ENCODE data around the gene CCDC28B.
A peak's percentile ranks its signal among the peaks of the same experiment; 100 is the strongest.
"Not testable (repeated sequence)": the region's sequence is repeated elsewhere in the genome, so short reads cannot be mapped to it uniquely, and the experiment has no call there.

The CCDC28B gene

DNA sequence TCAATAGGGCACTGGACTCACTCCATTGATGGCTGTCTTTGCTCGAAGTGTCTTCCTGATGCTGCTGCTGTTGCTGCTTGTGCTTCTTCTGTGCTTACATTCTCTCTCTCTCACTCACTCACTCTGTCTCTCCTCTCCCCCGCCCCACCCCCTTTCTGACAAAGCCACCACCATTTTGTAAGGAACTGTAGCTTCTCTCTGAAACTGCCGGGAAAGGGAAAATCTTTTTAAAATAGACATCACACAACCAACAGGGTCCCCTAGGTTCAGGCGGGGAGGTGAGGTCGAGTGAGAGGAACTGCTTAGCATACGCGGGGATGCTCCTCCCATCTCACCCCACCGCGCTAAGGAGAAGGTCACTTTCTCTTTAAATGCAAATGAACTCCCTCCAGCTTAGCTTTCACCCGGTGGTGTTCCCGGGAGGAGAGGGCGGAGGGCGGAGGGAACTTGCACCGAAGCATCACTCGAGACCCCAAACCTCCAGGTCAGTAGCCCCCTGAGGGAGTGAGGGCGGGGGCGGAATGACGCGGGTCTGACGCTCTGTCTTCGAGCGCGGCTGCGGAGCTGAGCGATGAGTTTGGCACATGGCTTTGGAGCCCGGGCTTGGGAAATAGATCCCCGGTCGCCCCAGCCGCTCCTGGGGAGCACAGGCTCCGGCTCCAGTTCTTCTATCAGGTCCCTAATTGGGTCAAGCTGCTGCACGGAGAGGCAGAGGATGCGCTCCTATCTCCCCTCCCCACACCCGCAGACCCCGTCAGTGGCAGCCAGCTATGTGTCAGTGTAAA lies at the start of gene CCDC28B:
Gene CCDC28B (plus strand): TSS at position 370 of the 785 bp plus-strand sequence. CDS start 1,341 bp downstream, outside the sequence.
- peak; percentile 86 for DNase-seq (ENCODE audit: low spot score)

DNA sequence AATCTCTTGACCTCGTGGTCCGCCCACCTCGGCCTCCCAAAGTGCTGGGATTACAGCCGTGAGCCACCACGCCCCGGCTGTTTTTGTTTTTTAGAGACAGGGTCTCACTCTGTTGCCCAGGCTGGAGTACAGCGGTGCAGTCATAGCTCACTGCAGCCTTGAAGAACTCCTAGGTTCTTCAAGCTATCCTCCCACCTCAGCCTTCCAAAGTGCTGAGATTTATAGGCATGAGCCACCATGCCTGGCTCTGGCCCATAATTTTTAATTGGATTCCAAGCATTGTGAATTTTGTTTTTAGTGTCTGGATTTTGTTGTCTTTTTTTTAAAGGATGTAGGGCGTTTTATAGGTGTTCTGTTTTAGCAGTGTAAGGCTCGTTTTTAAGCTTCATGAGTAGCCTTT lies 49.5 kb upstream of the CCDC28B start:
- DNase-seq (ENCODE audit: low spot score): no peak

DNA sequence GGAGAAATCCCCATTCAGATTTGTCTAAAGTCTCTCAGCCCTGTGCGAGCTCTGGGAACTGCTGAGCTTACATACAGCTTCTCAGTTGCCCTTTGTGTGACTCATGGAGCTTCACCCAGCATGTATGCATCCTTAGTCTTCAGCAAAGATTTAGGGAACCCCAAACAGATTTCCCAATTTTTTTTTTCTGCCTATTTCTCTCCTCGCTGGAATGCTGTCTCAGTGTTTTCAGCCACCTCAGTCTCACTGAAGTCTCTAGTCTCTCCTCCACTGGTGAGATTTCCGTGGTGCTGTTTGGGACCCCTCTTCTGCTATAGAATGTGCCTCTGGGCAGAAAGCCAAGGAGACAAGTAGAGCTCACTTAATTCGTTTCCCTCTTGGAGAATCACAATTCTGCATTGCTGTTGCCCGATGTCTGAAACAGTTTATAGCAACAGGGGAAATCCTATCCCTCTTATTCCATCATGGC lies 49.0 kb upstream of the CCDC28B start:
- no peak for DNase-seq (ENCODE audit: low spot score)

DNA sequence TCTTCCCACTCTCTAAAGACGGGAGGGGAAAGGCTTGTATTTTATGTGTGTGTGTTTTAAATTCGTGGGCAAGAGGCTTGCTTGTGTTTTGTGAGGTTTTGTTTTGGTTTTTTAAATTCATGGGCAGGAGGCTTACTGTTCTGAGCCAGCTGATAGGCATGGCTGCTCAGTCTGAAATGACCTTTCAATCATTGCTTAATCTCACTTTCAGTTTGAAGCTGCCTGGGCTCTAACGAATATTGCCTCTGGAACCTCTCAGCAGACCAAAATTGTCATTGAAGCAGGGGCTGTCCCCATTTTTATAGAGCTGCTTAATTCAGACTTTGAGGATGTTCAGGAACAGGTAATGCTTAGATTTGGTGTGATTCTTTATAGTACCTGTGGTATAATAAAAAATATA lies 41.2 kb upstream of the CCDC28B start:
- no peak for DNase-seq (ENCODE audit: low spot score)

DNA sequence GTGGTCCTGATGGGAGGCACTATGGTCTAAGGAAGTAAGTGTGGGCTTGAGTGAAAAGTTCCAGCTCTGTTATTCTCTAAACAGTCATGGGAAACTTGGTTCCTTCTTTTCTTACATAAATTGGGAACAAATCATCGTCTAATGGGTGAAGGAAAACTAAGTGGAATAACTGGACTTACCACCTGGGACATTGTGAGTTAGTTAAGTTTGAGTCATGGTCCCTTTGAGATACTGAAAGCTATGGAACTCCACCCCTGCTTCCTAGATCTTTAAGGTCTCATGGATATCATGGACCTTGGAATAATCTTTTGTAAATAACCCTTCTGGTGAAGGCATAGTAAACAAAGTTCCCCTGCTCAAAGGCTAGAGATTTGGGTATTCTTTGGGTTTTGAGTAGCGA lies 37.0 kb upstream of the CCDC28B start:
- DNase-seq (ENCODE audit: low spot score): no peak

DNA sequence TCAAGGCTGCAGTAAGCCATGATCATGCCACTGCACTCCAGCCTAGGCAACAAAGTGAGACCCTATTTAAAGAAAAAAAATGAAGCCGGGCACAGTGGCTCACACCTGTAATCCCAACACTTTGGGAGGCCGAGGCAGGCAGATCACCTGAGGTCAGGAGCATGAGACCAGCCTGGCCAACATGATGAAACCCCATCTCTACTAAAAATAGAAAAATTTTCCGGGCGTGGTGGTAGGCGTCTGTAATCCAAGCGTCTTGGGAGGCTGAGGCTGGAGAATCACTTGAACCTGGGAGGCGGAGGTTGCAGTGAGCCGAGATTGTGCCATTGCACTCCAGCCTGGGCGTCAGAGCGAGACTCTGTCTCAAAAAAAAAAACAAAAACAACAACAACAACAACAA lies 34.8 kb upstream of the CCDC28B start:
- DNase-seq (ENCODE audit: low spot score): not testable (repeated sequence)

DNA sequence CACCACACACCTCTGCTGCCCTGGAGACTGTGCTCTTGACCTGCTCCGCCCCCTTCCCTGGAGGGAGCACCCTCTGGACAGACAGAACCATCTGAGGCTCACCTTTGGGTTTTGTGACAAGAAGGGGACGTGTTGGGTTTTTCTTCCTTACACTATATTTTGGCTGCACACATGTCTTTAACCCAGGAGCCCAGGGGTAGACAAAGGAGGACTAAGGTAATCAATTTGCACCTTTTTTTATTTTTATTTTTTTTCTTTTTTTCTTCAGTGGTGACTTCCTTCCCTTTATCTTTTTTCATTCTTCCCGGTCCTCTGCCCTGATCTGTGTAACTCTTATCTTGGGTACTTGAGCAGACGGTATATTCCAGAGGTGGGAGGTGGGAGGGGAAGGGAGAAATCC lies 29.4 kb upstream of the CCDC28B start:
- no peak for DNase-seq (ENCODE audit: low spot score)

DNA sequence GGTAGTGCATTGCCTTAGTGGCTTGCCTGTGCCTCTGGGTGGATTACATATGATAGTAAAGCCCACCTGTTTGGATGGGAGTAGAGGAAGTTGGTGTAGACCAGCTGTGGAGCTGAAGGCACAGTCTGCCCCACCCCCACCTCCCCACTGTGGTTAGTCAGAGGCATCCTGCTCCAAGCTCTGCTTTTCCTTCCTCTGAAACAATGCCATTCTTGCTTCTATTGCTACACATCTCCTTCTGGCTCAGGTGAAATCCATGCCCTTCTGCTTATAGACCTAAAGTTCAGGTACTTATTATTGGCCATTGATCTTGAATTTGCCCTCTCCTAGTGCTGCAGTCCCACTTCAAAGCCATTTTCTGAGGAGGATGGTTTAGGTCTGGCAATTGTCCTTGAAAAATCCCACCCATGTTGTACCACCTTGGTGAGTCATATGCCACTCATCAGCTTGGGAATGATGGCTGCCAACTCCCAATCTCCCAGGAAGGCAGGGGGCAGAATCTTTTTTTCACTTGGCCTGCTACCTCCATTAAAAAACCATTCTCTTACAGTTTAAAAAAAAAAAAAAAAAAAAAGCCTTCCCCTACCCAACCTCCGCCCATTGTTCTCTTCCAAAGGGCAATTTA lies 27.7 kb upstream of the CCDC28B start:
- DNase-seq (ENCODE audit: low spot score): no peak

DNA sequence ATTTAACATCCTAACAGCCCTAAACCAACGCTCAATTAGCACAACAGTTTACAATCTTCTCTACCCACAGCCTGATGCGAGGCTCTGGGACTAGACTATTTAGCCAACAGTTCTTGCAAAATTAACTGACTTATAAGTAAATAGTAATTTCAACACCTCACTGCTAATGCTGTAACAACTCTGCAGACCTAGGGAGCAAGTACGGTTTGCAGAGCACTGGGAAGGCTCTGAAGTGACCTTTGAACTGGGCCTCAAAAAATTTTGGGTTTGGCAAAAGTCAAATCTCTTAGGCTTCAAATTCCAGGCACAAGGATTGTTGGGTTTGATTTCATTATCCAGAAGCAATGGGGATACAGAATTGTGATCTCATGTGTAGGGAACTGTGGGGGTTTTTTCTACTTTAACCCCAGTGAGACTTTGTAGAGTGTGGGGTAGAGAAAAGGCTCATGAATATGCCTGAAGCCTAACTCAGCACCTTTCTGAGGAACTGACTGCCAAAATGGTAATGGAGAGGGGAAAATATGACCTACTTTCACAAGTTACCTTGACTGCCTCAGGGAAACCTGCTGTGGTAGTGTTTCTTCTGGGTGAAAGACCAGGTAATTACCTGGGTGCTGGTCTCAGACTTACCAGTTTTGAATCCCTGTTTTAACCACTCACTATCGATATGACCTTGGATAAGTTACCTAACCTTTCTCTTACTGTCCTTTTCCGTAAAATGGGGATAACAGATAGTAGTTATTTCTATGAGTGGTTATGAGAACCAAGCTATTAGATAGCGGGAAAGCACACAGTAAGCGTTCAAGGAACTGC lies 21.8 kb upstream of the CCDC28B start:
- no peak for DNase-seq (ENCODE audit: low spot score)

DNA sequence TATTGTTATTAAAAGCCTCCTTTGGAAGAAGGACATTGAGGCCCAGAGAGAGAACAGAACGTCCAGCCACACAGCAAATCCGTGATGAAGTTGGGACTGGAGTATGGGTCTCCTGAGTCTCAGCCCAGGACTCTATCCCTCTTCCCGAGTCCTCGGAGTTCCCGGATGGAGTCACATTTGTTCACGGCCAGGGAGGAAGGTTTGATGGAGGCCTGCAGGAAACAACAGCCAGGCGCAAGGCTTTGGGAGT lies 21.3 kb upstream of the CCDC28B start:
- no peak for DNase-seq (ENCODE audit: low spot score)

DNA sequence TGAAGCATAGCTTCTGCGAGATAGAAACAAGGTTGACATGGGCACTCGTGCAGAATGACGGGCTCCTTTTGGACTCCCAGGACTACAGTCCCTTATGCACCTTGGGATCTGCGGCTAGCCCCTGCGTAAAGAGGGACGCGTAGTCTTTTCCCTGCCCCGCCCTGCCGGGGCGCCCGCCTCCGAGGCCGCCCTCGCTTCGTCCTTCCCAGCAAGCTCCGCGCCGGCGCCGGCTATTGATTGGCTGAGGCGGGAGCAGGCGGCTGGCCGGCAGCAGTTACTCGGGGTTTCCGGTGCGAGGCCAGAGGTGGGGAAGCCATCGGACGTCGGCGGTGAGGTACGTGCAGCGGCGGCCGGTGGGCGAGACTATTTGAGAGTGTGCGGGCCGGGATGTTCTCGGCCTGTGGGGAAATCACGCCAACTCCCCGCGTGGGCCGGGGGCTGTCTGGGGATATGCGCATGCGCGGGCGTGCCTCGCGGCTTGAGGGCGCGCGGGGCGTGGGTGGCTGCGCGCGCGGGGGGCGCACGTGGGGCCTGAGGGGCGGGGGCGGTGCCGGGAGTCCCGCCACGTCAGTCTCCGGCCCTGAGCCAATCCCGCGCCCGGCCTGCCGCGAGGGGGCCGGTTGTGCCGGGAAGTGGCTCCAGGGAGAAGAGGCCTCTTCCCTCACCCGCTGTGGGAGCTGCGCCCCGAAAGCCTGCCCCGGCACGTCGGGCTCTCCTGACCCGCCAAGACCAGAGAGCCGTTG lies 20.8 kb upstream of the CCDC28B start, which contains the start of gene TXLNA:
Gene TXLNA (plus strand): TSS at position 233 of the 743 bp plus-strand sequence. CDS start 671 bp downstream, outside the sequence.
- DNase-seq (ENCODE audit: low spot score): peak; percentile 96

DNA sequence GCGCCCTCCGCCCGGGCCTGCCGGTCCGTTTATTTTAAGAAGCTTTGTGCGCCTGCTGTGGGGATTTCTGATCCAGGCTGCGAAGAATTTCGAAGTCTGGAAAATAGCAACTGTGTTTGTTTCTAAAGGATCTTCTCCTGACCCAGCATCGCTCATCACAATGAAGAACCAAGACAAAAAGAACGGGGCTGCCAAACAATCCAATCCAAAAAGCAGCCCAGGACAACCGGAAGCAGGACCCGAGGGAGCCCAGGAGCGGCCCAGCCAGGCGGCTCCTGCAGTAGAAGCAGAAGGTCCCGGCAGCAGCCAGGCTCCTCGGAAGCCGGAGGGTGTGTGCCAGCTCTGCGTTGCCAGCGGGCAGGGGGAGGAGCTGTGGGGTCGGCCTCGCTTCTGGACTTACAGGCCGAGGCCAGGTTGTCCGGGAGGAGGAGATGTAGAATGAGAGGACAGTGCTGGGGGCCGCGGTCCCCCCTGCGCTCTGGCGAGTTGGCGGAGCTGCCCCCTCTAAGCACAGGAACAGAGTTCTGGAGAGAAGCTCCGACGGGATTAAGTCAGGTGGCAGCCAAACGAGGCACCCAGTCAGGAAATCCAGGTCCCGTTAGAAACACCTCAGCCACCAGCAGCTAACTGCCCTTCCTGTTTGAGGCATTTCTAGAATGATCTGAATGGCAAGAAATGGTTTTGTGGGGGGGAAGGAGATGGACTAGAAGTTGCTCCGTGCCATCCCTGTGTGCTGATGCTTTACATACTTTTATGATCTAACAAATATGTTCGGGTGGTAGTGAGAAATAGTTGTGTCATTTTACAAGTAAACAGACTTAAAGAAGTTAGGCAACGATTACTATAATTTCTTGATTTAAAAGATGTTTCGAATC lies 20.0 kb upstream of the CCDC28B start:
- peak; percentile 78 for DNase-seq (ENCODE audit: low spot score)

DNA sequence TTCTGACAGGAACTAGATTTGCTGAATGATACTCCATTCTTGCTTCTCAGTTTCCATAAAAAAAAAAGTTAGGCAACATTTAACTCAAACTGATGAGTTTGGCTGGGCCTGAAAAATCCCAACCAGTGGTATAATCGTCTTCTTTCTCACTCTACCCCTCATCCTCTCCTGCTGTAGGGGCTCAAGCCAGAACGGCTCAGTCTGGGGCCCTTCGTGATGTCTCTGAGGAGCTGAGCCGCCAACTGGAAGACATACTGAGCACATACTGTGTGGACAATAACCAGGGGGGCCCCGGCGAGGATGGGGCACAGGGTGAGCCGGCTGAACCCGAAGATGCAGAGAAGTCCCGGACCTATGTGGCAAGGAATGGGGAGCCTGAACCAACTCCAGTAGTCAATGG lies 19.3 kb upstream of the CCDC28B start:
- no peak for DNase-seq (ENCODE audit: low spot score)

DNA sequence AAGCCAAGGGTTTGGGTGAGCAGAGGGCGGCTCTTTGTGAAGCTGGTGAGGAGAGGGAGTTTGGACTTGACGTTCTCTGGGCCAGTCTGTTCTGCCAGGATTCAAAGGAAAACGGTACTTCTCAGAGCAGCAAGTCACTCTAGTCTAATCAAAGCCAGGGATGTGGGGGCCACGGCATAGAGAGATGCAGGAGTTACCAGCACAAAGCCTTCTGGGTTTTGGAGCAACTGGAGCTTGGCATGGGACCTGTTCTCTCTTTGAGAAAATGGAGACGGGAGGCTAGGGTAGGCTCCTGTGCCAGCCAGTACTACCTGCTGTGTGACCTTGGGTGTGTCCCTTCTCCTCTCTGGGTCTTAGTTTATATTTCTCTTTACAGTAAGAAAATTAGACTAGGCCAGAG lies 18.8 kb upstream of the CCDC28B start:
- no peak for DNase-seq (ENCODE audit: low spot score)

DNA sequence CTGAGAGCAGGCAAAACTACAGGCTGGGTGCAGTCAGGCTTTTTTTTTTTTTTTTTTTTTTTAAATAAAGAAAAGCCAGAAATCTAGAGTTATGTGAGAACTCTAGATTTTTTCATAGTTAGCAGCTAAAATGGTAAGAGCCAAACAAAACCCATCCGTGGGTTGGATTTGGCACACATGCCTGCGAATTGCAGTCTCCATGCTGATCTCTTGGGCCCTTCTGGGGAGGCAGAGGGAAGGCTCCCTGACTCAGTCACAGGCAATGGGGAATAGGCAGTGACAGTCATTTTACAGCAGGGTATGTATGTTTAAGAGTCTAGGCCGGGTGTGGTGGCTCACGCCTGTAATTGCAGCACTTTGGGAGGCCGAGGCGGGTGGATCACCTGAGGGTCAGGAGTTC lies 18.3 kb upstream of the CCDC28B start:
- no peak for DNase-seq (ENCODE audit: low spot score)

DNA sequence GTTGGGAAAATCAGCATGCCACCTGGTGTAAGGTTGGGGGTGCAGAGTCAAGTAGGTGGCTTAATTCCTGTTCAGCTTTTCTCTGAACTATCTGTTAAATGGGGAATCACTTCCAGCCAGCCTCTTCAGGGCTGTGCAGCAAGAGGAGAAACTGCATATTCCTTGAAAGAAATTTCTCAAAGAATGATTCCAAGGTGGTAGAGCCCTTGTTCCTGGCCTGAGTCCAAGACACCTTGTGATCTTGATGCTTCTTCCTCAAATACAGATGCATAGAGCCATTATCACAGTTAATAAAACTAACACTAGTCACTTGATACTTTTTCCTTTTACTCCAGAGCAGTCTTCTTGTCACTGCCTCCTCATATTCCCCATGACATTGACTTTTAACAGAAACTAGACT lies 15.7 kb upstream of the CCDC28B start:
- DNase-seq (ENCODE audit: low spot score): no peak

DNA sequence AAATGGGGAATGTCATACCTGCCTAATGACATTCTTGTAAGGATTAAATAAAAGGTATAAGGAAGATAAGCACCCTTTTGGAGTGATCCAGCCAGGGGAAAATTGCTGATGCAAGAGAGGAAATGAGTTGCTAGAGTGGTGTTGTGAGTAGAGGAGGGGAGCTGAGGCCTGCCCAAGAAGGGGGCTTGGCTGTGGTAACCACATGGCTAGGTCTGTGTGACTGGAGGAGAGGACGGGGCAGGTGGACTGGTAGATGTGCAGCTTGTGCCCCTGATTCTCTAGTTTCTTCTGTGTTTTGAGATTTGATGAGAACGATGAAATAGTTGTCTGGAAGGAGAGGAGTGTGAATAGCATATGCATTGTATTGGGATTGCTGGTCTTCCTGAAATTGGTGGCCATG lies 14.3 kb upstream of the CCDC28B start:
- no peak for DNase-seq (ENCODE audit: low spot score)

DNA sequence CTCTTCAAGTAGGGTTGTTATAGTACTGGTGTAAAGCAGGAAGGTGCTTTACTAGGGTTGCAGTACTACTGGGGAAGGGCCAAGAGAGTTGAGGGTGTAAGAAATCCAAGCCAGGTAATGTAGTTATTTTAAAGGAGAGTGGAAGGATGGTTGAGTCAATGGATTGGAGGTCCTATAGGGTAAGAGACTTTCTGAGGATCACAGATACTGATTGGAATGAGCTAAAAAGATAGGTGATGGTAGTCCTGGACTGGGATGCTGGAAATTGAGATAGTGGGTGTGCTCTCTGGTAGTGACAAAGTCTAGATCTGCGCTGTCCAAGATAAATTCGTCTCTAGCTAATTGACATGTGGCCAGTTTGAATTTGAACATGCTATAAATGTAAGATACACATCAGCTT lies 13.9 kb upstream of the CCDC28B start:
- DNase-seq (ENCODE audit: low spot score): no peak

DNA sequence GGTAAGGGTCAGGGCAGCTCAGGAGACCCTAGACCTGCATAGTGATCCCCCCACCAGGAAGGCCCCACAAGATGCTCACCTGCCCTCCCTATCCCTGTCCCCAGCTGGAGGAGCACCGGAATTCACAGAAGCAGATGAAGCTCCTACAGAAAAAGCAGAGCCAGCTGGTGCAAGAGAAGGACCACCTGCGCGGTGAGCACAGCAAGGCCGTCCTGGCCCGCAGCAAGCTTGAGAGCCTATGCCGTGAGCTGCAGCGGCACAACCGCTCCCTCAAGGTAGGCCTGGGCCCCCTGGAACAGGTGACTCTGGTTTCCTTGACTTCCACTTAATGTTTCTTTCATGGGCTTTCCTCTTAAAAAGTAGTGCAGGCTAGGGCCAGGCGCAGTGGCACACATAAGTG lies 12.5 kb upstream of the CCDC28B start:
- DNase-seq (ENCODE audit: low spot score): no peak

DNA sequence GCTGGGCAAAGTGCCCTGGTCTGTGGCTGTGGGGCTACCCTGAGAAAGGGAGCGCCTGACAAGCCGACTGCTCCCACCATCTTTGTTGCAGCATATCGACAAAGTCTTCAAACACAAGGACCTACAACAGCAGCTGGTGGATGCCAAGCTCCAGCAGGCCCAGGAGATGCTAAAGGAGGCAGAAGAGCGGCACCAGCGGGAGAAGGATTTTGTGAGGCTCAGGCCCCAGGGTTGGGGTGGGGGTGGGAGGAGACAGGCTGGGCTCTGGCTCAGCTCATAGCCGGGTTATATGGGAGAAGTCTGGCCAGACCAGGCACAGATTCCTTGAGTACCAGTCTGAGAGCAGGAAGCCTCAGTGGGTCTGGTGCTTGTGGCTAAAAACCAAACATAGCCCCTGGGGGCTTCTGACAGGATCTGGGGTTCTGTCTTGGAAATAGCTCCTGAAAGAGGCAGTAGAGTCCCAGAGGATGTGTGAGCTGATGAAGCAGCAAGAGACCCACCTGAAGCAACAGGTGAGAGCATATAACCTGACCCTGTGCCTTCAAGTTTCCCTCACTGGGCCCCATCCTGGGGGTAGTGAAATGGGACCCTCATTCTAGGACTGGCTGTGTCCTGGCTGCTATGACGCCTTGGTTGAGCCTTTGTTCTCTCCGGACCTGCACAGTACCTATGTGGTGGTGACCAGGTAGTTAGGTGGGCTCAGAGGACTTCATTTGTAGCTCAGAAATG lies 8.0 kb upstream of the CCDC28B start:
- no peak for DNase-seq (ENCODE audit: low spot score)

DNA sequence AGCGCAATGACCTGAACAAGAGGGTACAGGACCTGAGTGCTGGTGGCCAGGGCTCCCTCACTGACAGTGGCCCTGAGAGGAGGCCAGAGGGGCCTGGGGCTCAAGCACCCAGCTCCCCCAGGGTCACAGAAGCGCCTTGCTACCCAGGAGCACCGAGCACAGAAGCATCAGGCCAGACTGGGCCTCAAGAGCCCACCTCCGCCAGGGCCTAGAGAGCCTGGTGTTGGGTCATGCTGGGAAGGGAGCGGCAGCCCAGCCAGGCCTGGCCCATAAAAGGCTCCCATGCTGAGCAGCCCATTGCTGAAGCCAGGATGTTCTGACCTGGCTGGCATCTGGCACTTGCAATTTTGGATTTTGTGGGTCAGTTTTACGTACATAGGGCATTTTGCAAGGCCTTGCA lies 5.4 kb upstream of the CCDC28B start:
- no peak for DNase-seq (ENCODE audit: low spot score)

Data from left forelimb (tissue), 1 donor.